GM18517 (cell line): ENCODE data around the gene DDX54.

Experiments
- ATAC-seq: cut with Tn5 transposase; IDR thresholded peaks from one replicate; pipeline ENCODE4 v1.9.1; 2021; ENCODE audit warnings: mild to moderate bottlenecking, moderate library complexity; ENCODE audit not compliant: unreplicated experiment

Gene DDX54

DNA sequence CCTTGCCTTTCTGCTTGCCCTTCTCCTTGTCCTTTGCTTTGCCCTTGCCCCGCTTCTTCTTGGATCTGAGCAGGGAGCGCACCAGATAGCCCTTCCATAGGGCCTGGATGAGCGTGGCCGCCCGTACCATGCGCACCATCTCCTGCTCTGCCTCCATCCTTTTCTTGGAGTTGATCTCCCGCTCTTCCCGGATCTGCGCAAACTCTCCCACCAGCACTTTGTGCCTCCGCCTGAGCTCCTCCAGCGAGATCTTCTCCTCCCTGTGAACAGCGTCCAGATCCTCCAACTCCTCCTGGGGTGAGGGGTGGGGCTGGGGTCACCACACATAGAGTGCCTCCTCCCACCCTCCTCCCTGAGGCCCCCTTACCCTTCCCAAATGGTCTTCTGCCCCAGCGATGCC is 10.3 kb upstream of the DDX54 start:
- no peak for ATAC-seq

GRCh38 chr12:113194971-113195391 is 9.7 kb upstream of the DDX54 start:
- ATAC-seq, result no peak

GRCh38 chr12:113191227-113191626 is 5.9 kb upstream of the DDX54 start:
- ATAC-seq, result no peak

- no peak for ATAC-seq
Measured at GRCh38 chr12:113190761-113191160, 5.5 kb upstream of the DDX54 start.

- ATAC-seq, result no peak
Measured at GRCh38 chr12:113189361-113189760, 4.1 kb upstream of the DDX54 start.

DNA sequence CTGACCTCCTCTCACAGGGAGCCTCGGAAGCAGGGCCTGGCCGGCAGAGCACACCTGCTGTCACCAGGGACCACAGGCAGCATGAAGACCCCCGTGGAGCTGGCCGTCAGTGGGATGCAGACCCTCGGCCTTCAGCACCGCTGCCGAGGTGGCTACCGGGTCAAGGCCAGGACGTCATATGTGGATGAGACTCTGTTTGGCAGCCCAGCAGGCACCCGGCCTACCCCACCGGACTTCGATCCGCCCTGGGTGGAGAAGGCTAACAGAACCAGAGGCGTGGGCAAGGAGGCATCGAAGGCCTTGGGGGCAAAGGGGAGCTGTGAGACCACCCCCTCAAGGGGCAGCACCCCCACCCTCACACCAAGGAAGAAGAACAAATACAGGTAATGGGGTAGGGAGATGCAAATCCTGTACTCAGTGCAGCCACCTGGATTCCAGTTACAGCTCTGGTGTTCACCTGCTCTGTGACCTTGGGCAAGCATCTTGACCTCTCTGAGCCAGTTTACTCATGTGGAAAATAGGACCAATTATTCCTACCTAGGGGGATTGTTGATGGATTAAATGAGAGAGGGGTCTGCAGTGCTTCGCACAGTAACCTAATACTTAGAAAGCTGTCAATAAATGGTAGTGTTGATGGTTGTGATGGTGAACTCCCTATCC is 1.5 kb upstream of the DDX54 start:
- no peak for ATAC-seq

GRCh38 chr12:113186033-113186365 is 721 bp upstream of the DDX54 start:
- no peak for ATAC-seq

DNA sequence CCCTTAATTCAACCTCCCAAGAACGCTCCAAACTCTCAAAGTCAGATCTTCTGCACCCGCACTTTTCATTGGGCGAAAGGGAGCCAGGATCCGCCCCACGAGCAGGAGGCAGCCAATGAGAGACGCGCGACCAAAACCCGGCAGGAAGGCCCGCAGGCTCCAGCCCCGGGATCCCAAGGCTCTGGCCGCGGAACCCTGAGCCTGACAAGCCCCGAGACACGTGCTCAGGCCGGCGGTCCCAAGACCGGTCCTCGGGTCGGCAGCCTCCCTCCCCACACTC is 438 bp downstream of the DDX54 start:
- ATAC-seq, result peak; percentile 80

- ATAC-seq, result peak; percentile 56
Measured at GRCh38 chr12:113184098-113184899, 979 bp downstream of the DDX54 start.

DNA sequence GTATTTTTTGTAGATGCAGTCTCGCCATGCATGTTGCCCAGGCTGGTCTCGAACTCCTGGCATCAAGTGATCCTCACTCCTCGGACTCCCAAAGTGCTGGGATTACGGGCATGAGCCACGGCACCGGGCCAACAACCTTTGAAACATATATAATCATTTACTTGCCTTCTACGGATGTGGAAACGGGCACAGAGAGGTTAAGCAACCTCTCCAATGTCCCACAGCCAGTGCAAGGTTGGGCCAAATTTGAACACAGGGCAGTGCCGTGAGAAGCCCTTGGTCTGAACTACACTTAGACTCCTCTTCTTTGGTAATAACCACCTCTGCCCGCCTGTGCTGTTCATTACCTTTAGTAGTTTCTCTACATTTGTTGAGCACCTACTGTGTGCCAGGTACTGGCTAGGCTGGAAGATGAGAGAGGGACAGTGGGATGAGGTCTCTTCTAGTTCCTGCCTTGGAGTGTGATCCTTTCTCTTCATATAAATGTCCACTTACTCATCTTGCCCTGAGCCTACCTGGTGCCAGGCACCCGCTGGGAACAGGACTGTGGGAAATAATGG is 2.2 kb downstream of the DDX54 start:
- no peak for ATAC-seq

- ATAC-seq, result no peak
Measured at GRCh38 chr12:113181975-113182374, 3.3 kb downstream of the DDX54 start.

DNA sequence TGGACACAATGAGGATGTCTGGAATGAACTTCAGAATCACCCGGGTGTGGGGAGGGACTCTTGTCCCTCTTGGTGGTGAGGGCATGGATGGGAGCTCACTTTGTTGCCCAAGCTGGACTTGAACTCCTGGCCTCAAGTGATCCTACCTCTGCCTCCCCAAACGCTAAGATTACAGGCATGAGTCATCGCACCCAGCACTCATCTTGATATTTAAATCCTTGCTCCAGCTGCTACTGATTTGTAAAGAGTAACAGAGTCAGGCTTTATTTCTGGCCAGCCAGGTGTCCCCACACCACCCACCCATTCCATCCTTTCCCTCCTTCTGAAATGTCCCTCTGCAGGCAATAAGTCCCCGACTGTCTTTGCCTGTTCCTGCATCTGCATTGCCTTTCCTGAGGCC is 4.9 kb downstream of the DDX54 start:
- no peak for ATAC-seq

DNA sequence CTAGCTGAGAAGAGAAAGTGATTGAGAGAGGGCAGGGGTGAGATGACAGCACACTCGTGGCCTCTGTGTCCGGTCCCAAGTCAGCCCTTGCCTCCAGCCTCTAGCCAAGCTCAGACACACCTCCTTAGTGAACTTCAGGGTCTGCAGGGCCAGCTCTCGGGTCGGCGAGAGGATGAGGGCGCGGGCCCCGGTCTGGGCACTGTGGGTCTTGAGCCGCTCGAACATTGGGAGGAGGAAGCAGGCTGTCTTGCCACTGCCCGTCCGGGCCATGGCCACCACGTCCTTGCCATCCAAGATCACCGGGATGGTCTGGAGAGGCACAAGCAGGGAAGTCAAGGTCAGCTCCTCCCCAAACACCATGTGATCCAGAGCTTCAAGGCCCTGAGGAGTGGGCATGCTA is 6.3 kb downstream of the DDX54 start:
- ATAC-seq, result no peak

DNA sequence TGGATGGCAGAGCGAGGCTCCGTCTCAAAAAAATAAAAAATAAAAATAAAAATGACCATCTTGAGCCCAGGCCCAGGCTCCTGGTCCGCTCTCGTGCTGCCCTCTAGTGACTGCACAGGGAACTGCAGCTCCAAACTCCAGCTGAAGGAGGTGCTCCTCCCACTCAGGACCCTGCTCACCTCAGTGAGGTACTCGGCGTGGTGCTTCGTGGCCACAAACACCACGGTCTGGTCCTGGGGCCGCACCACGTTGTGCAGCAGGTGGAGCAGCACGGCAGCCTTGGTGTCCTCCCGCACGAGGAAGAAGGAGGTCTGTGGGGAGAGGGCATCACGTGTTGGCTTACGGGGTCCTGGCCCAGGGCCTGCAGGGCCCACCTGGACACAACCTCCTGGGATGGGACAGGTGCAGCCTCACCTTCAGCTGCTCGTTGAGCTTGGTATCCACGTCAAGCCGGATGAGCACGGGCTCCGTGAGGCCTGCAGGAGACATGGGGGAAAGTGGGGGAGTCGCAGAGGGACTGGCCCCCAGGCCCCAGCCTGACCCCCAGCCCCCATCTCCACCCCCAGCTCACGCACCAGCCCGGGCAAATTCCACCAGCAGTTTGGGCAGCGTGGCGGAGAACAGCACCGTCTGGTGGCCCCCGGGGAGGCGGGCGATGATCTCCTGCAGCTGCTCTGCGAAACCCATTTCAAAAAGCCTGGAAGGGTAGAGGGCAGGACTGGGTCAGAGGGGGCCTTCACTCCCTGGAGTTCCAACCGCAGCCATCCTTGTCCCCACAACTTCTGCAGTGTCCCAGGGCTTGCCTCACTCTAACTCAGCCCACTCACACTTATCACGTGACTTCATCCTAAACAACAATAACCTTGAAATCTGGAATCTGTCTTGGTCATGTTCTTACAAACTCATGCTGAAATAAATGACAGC is 10.6 kb downstream of the DDX54 start:
- ATAC-seq, result no peak

GRCh38 chr12:113173081-113173698 is 12.1 kb downstream of the DDX54 start:
- ATAC-seq, result peak; percentile 64

- ATAC-seq, result no peak
Measured at GRCh38 chr12:113172185-113172584, 13.1 kb downstream of the DDX54 start.

DNA sequence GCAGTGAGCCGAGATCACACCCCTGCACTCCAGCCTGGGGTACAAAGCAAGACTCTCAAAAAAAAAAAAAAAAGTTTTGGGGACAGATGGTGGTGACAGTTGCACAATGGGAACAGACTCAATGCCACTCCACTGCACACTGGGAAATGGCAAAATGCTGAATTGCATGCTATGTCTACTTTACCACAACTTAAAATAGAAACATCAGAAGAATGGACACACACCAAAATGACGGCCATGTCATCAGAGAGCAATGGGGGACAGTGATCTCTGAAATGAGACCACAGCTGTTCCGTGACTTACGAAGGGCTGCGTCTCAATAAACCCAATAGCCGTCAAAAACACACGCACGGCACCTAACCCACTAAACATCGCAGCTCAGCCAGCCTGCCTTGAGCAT is 13.7 kb downstream of the DDX54 start:
- no peak for ATAC-seq

- no peak for ATAC-seq
Measured at GRCh38 chr12:113170926-113171325, 14.4 kb downstream of the DDX54 start.

- ATAC-seq, result no peak
Measured at GRCh38 chr12:113170457-113170856, 14.8 kb downstream of the DDX54 start.

GRCh38 chr12:113169697-113170096 is 15.6 kb downstream of the DDX54 start:
- no peak for ATAC-seq

DNA sequence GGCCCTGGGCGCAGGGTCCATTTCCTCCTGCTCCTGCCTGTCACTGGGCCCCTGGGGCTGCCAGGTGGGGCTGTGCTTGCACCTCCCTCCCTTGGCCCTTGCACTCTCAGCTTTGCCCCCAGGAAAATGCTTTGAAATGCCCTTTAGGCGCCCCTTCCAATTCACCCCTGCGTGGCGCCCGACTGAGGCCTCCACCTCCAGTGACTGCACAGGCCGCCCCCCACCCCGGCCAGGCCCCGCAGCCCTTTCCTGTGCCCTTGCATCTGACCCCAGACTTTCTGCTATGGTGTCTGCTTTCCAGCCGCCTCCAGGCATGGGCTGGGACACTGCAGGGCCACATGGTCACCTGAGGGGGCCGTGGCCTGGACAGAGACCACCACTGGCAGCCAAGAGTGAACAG is 17.4 kb downstream of the DDX54 start:
- ATAC-seq, result no peak
